ENCODE data around the gene ZNF563.
"Not testable (repeated sequence)": the region's sequence is repeated elsewhere in the genome, so short reads cannot be mapped to it uniquely, and the experiment has no call there.

Gene ZNF563

DNA sequence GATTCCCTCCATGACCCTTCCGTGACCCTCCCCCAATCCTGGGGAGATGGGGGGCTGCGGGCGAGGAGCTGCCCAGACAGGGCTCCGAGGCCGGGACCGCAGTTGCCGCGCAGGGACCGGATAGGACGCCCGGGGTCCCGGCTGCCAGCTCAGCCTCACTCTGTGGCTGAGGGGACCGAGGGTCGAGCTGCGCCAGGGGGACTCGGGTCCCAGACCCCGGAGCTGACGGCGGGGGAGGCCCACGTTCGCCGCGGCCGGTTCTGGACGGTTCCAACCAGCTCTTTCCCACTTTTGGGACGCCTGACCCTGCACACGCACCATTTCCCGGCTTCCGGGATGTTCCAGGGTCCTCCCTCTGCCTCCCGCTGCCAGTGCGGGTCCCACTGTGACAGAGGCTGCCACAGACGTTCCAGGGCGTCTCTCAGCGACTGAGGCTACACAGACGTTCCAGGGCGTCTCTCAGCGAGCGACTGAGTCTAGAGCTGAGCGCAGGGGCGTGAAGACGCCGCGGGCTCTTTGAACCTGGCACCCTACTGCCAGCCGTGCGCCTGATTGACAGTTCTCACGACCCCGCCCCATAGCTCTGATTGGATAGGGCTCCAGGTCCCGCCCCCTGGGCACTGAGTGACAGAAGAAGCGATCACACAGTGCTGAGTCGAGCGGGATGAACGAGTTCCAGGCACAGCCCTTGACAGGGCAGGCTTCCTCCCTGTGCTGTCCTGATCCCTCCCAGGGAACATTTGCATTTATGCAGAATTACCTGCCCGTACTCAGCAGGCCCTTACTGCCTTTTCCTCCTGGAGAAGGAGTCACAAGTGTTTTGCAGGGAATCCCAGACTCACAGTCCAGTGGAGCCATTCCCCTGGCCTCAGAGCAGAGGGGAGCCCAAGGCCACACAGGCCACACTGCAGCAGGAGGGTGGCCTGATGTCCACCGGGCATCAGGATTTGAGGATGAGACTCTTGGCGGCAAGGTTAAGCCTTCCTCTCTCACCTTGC, at the start of gene ZNF563:
TSS of gene ZNF563 (minus strand) at position 472 of the 998 bp plus-strand sequence. CDS start at position 321, 151 bp downstream.
- DNase-seq (ENCODE audit: extremely low spot score, insufficient read length, low read depth) (peak; percentile 86), FAIRE-seq (peak; percentile 97)

- FAIRE-seq (no peak), DNase-seq (ENCODE audit: extremely low spot score, insufficient read length, low read depth) (no peak)
Observed at GRCh38 chr19:12380444-12380737, 47.0 kb upstream of the ZNF563 start.

DNA sequence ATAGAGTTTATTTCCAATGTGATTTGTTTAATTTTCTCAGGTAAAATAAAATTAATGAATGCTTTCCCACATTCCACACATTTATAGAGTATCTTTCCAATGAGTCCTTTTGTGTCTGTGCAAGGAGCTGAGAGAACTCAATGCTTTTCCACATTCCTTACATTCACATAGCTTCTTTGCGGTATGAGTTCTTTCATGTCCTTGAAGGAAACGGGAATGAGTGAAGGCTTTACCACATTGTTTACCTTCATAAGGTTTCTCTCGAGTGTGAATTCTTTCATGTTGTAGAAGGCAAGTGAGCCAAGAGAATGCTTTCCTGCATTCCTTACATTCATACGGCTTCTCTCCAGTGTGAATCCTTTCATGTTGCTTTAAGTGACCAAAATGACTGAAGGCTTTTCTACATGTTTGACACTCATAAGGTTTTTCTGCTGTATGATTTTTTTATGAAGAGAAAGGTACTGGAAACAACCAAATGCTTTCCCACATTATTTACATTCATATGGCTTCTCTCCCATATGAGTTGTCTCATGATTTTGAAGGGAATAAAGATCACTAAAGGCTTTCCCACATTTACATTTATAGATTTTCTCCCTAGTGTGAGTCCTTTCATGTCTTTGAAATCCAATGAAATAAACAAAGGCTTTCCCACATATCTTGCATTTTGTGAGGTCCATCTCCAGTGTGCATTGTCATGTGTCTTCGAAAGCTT, 46.5 kb upstream of the ZNF563 start:
- DNase-seq (ENCODE audit: extremely low spot score, insufficient read length, low read depth) = no peak
- no peak for FAIRE-seq

DNA sequence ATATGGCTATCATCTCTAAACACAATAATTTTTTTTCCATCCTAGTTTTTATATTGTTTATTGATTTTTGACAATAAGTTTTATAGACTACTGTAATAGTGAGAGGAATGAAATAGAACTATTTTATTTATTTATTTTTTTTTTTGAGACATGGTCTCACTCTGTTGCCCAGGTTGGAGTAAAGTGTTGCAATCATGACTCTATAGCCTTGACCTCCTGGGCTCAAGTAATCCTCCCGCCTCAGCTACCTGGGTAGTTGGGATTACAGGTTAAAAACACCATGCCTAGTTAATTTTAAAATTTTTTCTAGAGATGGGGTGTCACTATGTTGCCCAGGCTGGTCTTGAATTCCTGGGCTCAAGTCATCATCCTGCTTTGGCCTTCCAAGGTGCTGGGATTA, 40.6 kb upstream of the ZNF563 start:
- FAIRE-seq = no peak
- no peak for DNase-seq (ENCODE audit: extremely low spot score, insufficient read length, low read depth)

- FAIRE-seq (peak; percentile 93), DNase-seq (ENCODE audit: extremely low spot score, insufficient read length, low read depth) (peak; percentile 77)
Observed at GRCh38 chr19:12365236-12366162, 32.1 kb upstream of the ZNF563 start, which contains the start of gene ZNF442. Gene ZNF442 (minus strand): TSS chr19:12365683. CDS start chr19:12363631, 2,052 bp downstream.

DNA sequence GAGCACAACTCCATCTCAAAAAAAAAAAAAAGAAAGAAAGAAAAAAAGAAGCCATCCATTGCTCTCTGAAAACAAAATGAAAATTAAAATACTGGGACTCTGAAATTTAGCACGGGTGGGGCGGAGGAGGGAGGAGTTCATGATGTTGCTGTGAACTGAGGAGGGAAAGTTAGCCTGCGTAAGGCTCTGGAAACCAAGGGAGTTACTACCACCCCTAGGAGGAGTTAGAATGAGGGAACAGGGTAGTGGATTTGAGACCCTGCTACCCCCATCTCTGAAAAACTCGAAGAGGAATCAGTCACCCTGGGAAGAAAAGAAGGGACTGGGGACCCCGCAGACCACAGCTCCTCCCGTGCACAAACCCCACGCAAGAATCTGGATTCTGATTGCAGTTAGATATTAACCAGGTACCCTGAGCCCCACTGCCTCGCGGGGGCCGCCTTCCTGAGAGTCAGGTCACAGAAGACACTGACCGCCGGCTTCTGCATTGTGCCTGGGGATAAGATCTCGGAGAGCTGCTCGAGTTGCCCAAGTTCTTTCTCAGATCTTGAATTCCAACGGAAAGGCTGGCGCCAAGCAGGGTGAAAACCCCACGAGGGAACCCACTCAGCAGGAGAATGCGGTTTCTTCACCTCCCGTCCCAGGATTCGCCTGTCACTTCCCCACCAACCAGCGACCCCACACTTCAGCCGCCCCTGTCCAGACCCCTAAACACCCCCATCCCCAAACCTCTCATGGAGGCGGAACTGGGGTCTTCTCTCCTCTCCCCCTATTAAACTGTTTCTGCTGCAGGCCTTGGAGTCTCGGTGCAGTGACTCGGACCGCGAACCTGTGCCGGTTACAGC, 31.2 kb upstream of the ZNF563 start:
- no peak for DNase-seq (ENCODE audit: extremely low spot score, insufficient read length, low read depth)
- FAIRE-seq = no peak

DNA sequence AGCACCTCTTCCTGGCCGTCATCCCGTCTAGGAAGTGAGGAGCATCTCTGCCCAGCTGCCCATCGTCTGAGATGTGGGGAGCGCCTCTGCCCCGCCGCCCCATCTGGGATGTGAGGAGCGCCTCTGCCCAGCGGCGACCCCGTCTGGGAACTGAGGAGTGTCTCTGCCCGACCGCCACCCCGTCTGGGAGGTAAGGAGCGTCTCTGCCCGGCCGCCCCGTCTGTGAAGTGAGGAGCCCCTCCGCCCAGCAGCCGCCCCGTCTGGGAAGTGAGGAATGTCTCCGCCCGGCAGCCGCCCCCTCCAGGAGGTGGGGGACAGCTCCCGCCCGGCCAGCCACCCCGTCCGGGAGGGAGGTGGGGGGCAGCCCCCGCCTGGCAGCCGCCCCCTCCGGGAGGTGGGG, 28.8 kb upstream of the ZNF563 start:
- FAIRE-seq; DNase-seq (ENCODE audit: extremely low spot score, insufficient read length, low read depth): not testable (repeated sequence)

- DNase-seq (ENCODE audit: extremely low spot score, insufficient read length, low read depth) (no peak), FAIRE-seq (no peak)
Observed at GRCh38 chr19:12353375-12353774, 19.9 kb upstream of the ZNF563 start.

GRCh38 chr19:12350890-12351197, 17.4 kb upstream of the ZNF563 start:
- DNase-seq (ENCODE audit: extremely low spot score, insufficient read length, low read depth) (no peak), FAIRE-seq (no peak)

DNA sequence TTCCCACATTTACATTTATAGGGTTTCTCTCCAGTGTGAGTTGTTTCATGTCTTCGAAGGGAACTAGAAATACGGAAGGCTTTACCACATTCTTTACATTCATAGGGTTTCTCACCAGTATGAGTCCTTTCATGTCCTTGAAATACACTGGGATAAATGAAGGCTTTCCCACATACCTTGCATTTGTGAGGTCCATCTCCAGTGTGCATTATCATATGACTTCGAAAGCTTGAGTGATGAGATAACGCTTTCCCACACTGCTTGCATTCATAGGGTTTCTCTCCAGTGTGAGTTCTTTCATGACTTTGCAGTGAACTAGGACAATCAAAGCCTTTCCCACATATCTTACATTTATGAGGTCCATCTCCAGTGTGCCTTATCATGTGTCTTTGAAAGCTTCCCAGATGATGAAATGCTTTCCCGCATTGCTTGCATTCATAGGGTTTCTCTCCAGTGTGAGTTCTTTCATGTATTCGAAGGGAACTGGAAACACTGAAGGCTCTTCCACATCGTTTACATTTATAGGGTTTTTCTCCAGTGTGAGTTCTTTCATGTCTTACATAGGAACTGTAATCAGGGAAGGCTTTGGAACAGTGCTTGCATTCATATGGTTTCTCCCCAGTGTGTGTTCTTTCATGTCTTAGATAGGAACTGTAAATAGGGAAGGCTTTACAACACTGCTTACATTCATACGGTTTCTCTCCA, 16.9 kb upstream of the ZNF563 start:
- no peak for FAIRE-seq

DNA sequence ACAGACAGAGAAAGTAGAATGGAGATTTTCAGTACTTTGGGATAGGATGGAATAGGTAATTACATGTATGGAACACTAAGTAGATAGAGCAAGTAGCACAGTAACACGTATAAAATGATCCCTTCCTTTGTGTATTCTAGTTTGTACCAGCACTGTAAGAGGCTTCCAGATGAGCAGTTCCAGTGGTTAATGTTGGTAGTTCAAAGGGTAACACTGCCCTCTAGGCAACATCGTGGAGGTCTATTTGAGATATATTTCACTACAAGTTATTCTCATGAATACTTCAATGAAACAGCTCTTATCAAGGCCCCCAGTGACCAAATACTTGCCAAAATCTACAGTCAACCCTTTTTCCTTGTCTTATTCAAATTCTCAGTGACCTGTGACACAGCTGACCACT, 13.5 kb upstream of the ZNF563 start:
- FAIRE-seq (no peak), DNase-seq (ENCODE audit: extremely low spot score, insufficient read length, low read depth) (no peak)

More for the DNA sequence above, 16.9 kb upstream of the ZNF563 start:
- DNase-seq (ENCODE audit: extremely low spot score, insufficient read length, low read depth) = no peak

DNA sequence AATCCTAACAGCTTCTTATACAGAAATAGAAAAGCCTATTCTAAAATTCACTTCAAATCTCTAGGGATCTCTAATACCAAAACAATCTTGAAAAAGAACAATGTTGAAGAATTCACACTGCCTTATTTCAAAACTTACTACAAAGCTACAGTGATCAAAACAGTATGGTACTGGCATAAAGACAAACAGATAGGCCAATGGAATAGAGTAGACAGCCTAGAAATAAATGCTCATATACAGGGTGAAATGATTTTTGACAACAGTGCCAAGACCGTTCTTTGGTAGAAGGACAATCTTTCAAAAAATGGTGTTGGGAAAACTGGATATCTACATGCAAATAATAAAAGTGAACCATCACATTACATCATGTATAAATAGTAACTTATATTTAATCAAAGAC, 11.8 kb upstream of the ZNF563 start:
- no peak for FAIRE-seq

DNA sequence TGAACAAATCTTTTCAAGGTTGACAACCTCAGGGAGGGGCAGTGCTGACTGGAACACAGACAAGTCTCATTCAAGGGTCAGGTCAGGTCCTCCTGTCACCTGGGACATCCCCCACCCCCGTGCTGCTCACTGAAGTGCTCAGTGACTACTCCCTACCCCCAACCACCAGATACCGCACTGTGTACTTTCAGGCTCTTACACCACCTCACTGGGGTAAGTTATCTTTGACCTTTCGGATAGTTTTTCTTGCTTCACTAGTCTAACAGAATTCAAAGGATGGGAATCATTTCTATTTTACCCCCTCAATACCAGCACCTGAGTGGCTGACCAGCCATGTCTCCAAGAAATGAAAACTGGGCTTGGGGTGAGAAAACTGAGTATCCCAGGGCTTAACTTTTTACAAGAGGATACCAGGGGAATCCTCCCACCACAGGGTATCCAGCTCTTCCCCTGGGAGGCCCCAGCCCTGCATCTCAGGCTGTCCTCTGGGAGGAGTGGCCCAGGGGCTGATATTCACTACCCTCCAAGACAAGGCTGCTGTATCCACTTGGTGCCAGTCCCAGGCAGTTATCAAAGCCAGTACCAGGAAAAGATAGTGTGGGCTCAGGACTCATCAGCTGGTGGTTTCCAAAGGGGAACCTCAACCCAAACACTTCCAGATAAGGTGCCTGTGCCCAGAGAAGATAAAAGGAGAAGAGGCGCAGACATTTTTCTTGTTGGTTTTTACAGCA, 2.1 kb downstream of the ZNF563 start:
- peak; percentile 40 for DNase-seq (ENCODE audit: extremely low spot score, insufficient read length, low read depth)
- peak; percentile 97 for FAIRE-seq

More for the DNA sequence above, 11.8 kb upstream of the ZNF563 start:
- DNase-seq (ENCODE audit: extremely low spot score, insufficient read length, low read depth) = no peak

DNA sequence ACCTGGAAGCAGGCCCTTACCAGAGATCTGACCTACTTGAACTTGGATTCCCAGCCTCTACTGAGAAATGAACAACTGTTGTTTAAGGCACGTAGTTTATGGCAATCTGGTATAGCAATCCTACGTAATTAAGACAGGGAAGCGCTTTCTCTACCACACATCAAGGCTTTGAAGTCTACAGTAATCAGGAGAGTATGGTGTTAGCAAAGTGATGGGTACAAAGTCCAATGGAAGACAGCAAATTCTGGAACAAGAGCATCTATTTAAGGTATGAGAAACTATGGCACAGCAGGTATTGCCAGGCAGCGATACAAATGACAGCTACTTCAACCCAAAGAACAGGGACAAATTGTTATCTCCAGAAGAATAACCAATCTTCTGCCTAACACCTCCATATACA, 3.1 kb downstream of the ZNF563 start:
- FAIRE-seq = no peak
- no peak for DNase-seq (ENCODE audit: extremely low spot score, insufficient read length, low read depth)

DNA sequence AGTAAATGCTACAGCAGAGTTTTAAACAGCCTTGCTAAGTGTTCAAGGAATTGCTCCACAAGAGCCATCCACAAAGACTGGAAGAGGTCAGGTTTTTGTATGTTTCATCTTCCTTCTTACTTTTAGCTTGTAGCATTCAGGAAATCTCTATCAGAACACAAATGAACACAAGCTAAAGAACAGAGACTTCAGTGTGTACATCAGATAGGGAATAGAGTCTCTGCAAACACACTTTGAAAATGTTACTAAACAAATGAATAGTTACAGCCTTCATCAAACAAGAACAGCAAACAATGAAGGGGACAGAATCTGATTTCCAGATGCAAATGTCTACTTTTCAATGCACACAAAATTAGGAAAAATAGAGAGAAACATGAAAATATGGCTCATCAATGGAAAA, 7.7 kb downstream of the ZNF563 start:
- no peak for FAIRE-seq

DNA sequence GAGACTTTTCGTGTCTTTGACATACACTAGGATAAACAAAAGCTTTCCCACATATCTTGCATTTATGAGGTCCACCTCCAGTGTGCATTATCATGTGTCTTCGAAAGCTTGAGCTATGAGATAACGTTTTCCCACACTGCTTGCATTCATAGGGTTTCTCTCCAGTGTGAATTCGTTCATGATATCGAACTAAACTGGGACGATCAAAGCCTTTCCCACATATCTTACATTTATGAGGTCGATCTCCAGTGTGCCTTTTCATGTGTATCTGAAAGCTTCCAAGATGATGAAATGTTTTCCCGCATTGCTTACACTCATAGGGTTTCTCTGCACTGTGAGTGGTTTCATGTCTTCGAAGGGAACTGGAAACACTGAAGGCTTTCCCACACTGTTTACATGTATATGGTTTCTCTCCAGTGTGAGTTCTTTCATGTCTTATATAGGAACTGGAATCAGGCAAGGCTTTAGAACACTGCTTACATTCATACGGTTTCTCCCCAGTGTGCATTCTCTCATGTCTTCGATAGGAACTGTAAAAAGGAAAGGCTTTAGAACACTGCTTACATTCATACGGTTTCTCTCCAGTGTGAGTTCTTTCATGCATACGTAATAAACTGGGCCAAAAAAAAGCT, 14.5 kb downstream of the ZNF563 start:
- DNase-seq (ENCODE audit: extremely low spot score, insufficient read length, low read depth) (no peak), FAIRE-seq (no peak)

More for the DNA sequence above, 7.7 kb downstream of the ZNF563 start:
- DNase-seq (ENCODE audit: extremely low spot score, insufficient read length, low read depth) = no peak

GRCh38 chr19:12314553-12314952, 18.9 kb downstream of the ZNF563 start:
- FAIRE-seq = no peak

DNA sequence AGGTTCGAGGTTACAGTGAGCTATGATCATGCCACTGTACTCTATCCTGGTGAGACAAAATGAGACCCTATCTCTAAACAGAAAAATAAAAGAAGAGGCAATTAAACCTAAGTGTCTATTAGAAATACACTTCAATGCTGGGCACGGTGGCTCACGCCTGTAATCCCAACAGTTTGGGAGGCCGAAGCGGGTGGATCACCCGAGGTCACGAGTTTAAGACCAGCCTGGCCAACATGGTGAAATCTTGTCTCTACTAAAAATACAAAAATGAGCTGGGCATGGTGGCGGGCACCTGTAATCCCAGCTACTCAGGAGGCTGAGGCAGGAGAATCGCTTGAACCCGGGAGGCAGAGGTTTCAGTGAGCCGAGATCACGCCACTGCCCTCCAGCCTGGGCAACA, 24.5 kb downstream of the ZNF563 start:
- DNase-seq (ENCODE audit: extremely low spot score, insufficient read length, low read depth); FAIRE-seq: not testable (repeated sequence)

More at GRCh38 chr19:12314553-12314952, 18.9 kb downstream of the ZNF563 start:
- DNase-seq (ENCODE audit: extremely low spot score, insufficient read length, low read depth) = no peak
